Osteoblast (primary cell): ENCODE measurements around the gene SYNGR4. TPM values are rescaled to one million over a fixed set of nuclear protein-coding genes. Genes with fewer than 3 reads are reported as not detected.

Source experiments
- DNase-seq: peaks from one replicate; pipeline ENCODE4 v3.0.0; 2011; ENCODE audit warnings: low spot score, mixed read lengths; ENCODE audit not compliant: insufficient read length; ENCODE audit errors: missing footprints
- H2AFZ ChIP-seq: 2 replicates; pipeline ENCODE4 v1.6.0; 2011; ENCODE audit warnings: mild to moderate bottlenecking, low read length
- H3K27ac ChIP-seq: 2 replicates; pipeline ENCODE4 v1.5.1; 2011; ENCODE audit warnings: mild to moderate bottlenecking, low read depth, low read length, moderate library complexity
- H3K27me3 ChIP-seq: 2 replicates; pipeline ENCODE4 v1.6.0; 2012; ENCODE audit warnings: mild to moderate bottlenecking, control low read depth, inconsistent platforms, low read length, moderate library complexity; ENCODE audit not compliant: insufficient read depth
- H3K36me3 ChIP-seq: 2 replicates; pipeline ENCODE4 v1.5.1; 2011; ENCODE audit warnings: mild to moderate bottlenecking, low read length, control low read depth, moderate library complexity; ENCODE audit not compliant: insufficient read depth
- H3K4me1 ChIP-seq: 2 replicates; pipeline ENCODE4 v1.5.1; 2011; ENCODE audit warnings: mild to moderate bottlenecking, low read length, control low read depth, moderate library complexity; ENCODE audit not compliant: insufficient read depth
- H3K4me2 ChIP-seq: 2 replicates; pipeline ENCODE4 v1.6.0; 2011; ENCODE audit warnings: mild to moderate bottlenecking, low read length; ENCODE audit not compliant: insufficient read depth
- H3K4me3 ChIP-seq: fragments of 200-600 bp; sonication (generic); 3 replicates; pipeline ENCODE4 v1.5.1; 2012; ENCODE audit warnings: mild to moderate bottlenecking, low read length, inconsistent platforms; ENCODE audit not compliant: insufficient read depth
- H3K79me2 ChIP-seq: 2 replicates; pipeline ENCODE4 v1.6.0; 2012; ENCODE audit warnings: mild to moderate bottlenecking, low read length, control low read depth, inconsistent platforms; ENCODE audit not compliant: insufficient read depth
- H3K9me3 ChIP-seq: 2 replicates; pipeline ENCODE4 v1.5.1; 2011; ENCODE audit warnings: low read depth, low read length, control low read depth
- H4K20me1 ChIP-seq: 2 replicates; pipeline ENCODE4 v1.6.0; 2012; ENCODE audit warnings: mild to moderate bottlenecking, low read length, control low read depth; ENCODE audit not compliant: insufficient read depth
- total RNA-seq: library from RNA; depleted of rRNA; stranded (reverse); fragments of >200 nt; gene quantifications from 2 replicates; pipeline ENCODE4 v1.2.3, GENCODE V29; 2012
- TF ChIP-seq, protein P1 (sequence below): IDR thresholded peaks from 2 replicates; pipeline ENCODE4 v1.5.1; 2011; ENCODE audit warnings: mild to moderate bottlenecking, low read depth, low read length, moderate library complexity; ENCODE audit errors: extremely low read depth

The SYNGR4 gene
- total RNA-seq, 1 donor, result not detected

DNA sequence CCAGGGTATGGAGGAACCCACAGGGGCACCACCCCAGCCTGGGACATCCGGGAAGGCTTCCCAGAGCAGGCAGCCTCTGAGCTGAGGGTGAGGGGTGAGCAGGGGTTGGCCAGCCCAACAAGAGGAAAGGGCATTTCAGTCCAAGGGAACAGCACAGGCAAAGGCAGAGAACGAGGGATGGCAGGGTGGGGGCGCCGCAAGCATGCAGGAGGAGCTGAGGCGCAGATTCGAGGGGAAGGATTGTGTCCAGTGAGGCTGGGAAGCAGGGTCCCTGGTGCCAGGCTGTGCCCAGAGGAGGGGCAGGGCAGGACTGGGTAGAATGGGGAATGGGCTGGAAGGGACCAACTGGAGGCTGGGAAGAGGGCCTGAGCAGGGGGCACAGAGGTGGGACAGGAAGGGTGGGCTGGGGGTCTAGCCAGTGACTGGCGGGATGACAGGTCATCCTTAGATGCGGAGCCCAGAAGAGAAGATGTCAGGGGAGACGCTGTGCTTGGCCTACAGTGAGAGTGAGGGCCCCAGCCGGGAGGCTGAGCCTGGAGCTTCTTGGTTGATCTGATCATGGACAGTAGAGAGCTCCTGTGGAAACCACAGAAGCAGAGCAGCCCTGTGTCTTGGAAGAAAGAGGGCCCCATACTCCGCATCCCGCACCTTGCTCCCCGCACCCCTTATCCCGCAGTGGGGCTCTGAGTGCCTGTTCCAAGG is 25.2 kb upstream of the SYNGR4 start:
- DNase-seq, result no peak
- Histone ChIP-seq H3K9me3 (no peaks in the 10 kb centered on the region), H3K27ac (no peak overlapping the region), H2AFZ (no peak overlapping the region), H3K4me1 (no peaks in the 10 kb centered on the region), H3K4me2 (no peak overlapping the region), H3K4me3 (no peak overlapping the region), H3K79me2 (no peaks in the 10 kb centered on the region), H3K27me3 (no peaks in the 10 kb centered on the region), H4K20me1 (no peaks in the 10 kb centered on the region), H3K36me3 (no peaks in the 10 kb centered on the region)
- TF ChIP-seq, protein P1, sequence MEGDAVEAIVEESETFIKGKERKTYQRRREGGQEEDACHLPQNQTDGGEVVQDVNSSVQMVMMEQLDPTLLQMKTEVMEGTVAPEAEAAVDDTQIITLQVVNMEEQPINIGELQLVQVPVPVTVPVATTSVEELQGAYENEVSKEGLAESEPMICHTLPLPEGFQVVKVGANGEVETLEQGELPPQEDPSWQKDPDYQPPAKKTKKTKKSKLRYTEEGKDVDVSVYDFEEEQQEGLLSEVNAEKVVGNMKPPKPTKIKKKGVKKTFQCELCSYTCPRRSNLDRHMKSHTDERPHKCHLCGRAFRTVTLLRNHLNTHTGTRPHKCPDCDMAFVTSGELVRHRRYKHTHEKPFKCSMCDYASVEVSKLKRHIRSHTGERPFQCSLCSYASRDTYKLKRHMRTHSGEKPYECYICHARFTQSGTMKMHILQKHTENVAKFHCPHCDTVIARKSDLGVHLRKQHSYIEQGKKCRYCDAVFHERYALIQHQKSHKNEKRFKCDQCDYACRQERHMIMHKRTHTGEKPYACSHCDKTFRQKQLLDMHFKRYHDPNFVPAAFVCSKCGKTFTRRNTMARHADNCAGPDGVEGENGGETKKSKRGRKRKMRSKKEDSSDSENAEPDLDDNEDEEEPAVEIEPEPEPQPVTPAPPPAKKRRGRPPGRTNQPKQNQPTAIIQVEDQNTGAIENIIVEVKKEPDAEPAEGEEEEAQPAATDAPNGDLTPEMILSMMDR, result no peak

DNA sequence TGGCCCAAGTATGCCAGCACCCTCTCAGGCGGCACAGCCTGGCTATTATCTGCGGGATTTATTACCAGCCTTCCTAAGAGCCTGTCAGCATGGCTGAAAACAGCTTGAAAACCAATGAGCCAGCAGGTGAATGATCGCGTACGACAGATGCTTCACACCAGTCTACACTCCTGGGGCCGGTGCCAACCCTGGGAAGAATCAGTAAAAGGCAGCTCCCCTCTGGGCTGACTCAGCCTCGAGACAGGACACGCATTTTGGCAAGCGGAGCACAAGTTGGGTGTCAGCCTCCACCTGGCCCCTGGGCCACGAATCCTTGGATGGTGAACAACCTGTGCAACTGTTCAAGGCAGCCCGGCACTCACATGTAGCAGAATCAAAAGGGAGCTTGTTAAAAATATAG is 23.2 kb upstream of the SYNGR4 start:
- no peaks in the 10 kb centered on the region for H3K27me3 ChIP-seq
- H3K4me2 ChIP-seq, result no peak overlapping the region
- no peak overlapping the region for H3K27ac ChIP-seq
- H3K4me1 ChIP-seq, result no peaks in the 10 kb centered on the region
- no peaks in the 10 kb centered on the region for H3K36me3 ChIP-seq
- TF ChIP-seq, protein P1, result no peak
- H3K4me3 ChIP-seq, result no peak overlapping the region
- no peak overlapping the region for H2AFZ ChIP-seq
- H3K79me2 ChIP-seq, result no peaks in the 10 kb centered on the region
- no peaks in the 10 kb centered on the region for H3K9me3 ChIP-seq
- DNase-seq, result peak; percentile 61
- no peaks in the 10 kb centered on the region for H4K20me1 ChIP-seq

DNA sequence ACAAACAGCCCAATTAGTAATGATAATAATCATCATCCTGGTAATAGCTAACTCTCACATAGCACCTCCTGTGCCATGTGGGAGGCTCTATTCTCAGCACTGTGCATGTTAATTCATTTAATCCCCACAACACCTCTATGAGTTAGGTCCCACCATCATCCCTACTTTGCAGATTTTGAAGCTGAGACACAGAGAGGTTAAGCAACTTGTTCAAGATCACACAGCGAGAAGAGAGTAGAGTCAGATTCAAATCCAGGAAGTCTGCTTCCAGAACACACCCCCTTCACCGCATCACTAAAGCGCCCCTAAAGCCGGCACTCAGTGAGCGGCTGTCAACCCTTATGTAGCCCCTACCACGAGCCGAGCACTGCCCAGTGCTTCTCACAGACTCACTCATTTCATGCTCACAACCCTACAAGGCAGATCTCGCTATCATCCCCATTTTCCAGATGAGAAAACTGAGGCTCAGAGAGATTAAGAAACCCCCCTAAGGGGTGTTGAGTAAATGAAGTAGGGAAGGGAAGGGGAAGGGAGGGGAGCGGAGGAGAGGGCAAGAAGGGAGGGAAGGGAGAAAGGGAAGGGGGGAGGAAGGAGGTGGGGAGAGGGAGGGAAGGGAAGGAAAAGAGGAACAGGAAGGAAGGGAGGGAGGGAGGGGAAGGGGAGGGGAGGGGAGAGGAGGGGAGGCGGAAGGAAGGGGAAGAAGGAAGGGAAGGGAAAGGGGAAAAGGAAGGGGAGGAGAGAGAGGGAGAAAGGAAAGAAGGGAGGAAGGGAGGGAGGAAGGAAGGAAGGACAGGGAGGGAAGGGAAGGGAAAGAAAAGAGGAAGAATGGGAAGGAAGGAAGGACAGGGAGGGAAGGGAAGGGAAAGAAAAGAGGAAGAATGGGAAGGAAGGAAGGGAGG is 22.4 kb upstream of the SYNGR4 start:
- Histone ChIP-seq H3K27me3 (no peaks in the 10 kb centered on the region), H3K9me3 (no peaks in the 10 kb centered on the region), H3K36me3 (no peaks in the 10 kb centered on the region), H3K27ac (no peak overlapping the region), H3K4me2 (no peak overlapping the region), H2AFZ (no peak overlapping the region), H3K4me3 (no peak overlapping the region), H3K4me1 (no peaks in the 10 kb centered on the region), H4K20me1 (no peaks in the 10 kb centered on the region), H3K79me2 (no peaks in the 10 kb centered on the region)
- TF ChIP-seq, protein P1, result no peak
- no peak for DNase-seq

DNA sequence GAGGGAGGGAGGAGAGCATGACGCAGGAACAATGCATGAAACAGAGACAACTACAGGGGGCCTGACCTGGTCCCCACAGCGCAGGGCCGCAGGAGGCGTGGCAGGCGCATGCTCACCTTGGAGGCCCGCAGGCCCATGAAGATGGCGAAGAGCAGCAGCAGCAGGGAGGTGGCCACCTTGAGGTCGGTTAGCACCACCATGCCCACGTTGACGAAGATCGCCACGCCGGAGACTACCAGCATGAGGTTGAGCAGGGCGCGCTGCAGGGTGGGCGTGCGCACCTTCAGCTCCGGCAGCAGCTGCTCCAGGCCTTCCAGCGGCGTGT is 21.8 kb upstream of the SYNGR4 start:
- H3K36me3 ChIP-seq, result no peaks in the 10 kb centered on the region
- TF ChIP-seq, protein P1, result no peak
- no peaks in the 10 kb centered on the region for H4K20me1 ChIP-seq

More for the DNA sequence above, 21.8 kb upstream of the SYNGR4 start:
- Histone ChIP-seq H3K79me2 (no peaks in the 10 kb centered on the region), H2AFZ (no peak overlapping the region), H3K4me1 (no peaks in the 10 kb centered on the region), H3K4me2 (no peak overlapping the region), H3K9me3 (no peaks in the 10 kb centered on the region), H3K4me3 (no peak overlapping the region), H3K27me3 (no peaks in the 10 kb centered on the region), H3K27ac (no peak overlapping the region)
- no peak for DNase-seq
